PC-3 (cell line): Measurements from ENCODE around the gene SH2D2A. TPM values are rescaled to one million over a fixed set of nuclear protein-coding genes. Genes with fewer than 3 reads are reported as not detected.
A peak's percentile ranks its signal among the peaks of the same experiment; 100 is the strongest.

Experiments
- ATAC-seq: fragments of 200-7000 bp; cut with Tn5 transposase; 2 replicates; pipeline ENCODE4 v1.9.1; 2020; ENCODE audit warnings: mild to moderate bottlenecking, moderate library complexity
- BruUV-seq: library from RNA; stranded (reverse); fragments of 400-500 nt; replicated peaks from 2 replicates; lab custom pipeline; 2021; lab: Mats Ljungman, UMichigan
- CTCF ChIA-PET: fragments of 300-600 bp; sonication (Branson Sonifier 250); formaldehyde crosslinking; loops from one replicate; lab custom pipeline; 2022; ENCODE audit warnings: antibody characterized with exemption; lab: Charles Lee
- POLR2A ChIA-PET: fragments of 300-600 bp; sonication (Branson Sonifier 250); formaldehyde crosslinking; loops from one replicate; lab custom pipeline; 2022; ENCODE audit warnings: antibody characterized with exemption; ENCODE audit not compliant: unreplicated experiment; lab: Charles Lee
- DNase-seq: peaks from one replicate; pipeline ENCODE4 v3.0.0-alpha.2; 2015
- H2AFZ ChIP-seq: fragments of 300-600 bp; sonication (generic); 2 replicates; pipeline ENCODE4 v1.6.0; 2016; ENCODE audit warnings: antibody characterized with exemption, low read length
- H3F3A ChIP-seq: fragments of 300-600 bp; sonication (generic); one replicate; pipeline ENCODE4 v1.6.0; 2017; ENCODE audit warnings: antibody characterized with exemption, low read length, control low read depth, mild to moderate bottlenecking; ENCODE audit not compliant: unreplicated experiment
- H3K27ac ChIP-seq: fragments of 300-600 bp; sonication (generic); 2 replicates; pipeline ENCODE4 v1.5.1; 2016; ENCODE audit warnings: mild to moderate bottlenecking, low read length
- H3K27me3 ChIP-seq: fragments of 300-600 bp; sonication (generic); 2 replicates; pipeline ENCODE4 v1.6.1; 2016; ENCODE audit warnings: low read length, mixed read lengths
- H3K36me3 ChIP-seq: fragments of 300-600 bp; sonication (generic); 2 replicates; pipeline ENCODE4 v1.6.1; 2016; ENCODE audit warnings: low read depth, mixed run types, low read length, mixed read lengths
- H3K4me1 ChIP-seq: fragments of 300-600 bp; sonication (generic); 2 replicates; pipeline ENCODE4 v1.5.1; 2016; ENCODE audit warnings: low read length; ENCODE audit not compliant: insufficient read depth
- H3K4me2 ChIP-seq: fragments of 300-600 bp; sonication (generic); 2 replicates; pipeline ENCODE4 v1.6.0; 2016; ENCODE audit warnings: low read length
- H3K4me3 ChIP-seq: fragments of 300-600 bp; sonication (generic); 2 replicates; pipeline ENCODE4 v1.5.1; 2016; ENCODE audit warnings: mild to moderate bottlenecking, low read length, mixed read lengths
- H3K79me2 ChIP-seq: fragments of 300-600 bp; sonication (generic); 2 replicates; pipeline ENCODE4 v1.6.1; 2017; ENCODE audit warnings: low read length, mixed read lengths
- H3K9ac ChIP-seq: fragments of 300-600 bp; sonication (generic); 2 replicates; pipeline ENCODE4 v1.6.0; 2016; ENCODE audit warnings: mild to moderate bottlenecking, low read length
- H3K9me2 ChIP-seq: fragments of 300-600 bp; sonication (generic); replicated peaks from 2 replicates; pipeline ENCODE4 v1.6.1; 2016; ENCODE audit warnings: mixed run types, low read length, mixed read lengths
- H3K9me3 ChIP-seq: fragments of 300-600 bp; sonication (generic); 2 replicates; pipeline ENCODE4 v1.6.1; 2016; ENCODE audit warnings: low read length, mixed read lengths
- H4K20me1 ChIP-seq: fragments of 300-600 bp; sonication (generic); 2 replicates; pipeline ENCODE4 v1.6.1; 2016; ENCODE audit warnings: low read length, mixed read lengths
- EZH2 ChIP-seq: fragments of 300-600 bp; sonication (generic); IDR thresholded peaks from one replicate; pipeline ENCODE4 v1.6.1; 2017; ENCODE audit warnings: antibody characterized with exemption, mild to moderate bottlenecking, low read length; ENCODE audit not compliant: unreplicated experiment
- EZH2phosphoT487 ChIP-seq: fragments of 300-600 bp; sonication (generic); IDR thresholded peaks from 2 replicates; pipeline ENCODE4 v1.6.1; 2018; ENCODE audit warnings: mild to moderate bottlenecking, antibody characterized with exemption, low read length, borderline replicate concordance
- intact Hi-C: fragments of 100-400 bp; cut with micrococcal nuclease; formaldehyde crosslinking; loops from 2 replicates; pipeline ENCODE4 v1.9.0; 2023
- total RNA-seq: library from RNA; depleted of rRNA; stranded (reverse); fragments of >200 nt; gene quantifications from 2 replicates; pipeline ENCODE4 v1.2.3, GENCODE V29; 2014
- TF ChIP-seq, protein P1 (sequence below): fragments of 300-600 bp; sonication (generic); conservative IDR thresholded peaks from 2 replicates; pipeline ENCODE4 v1.5.1; 2017; ENCODE audit warnings: antibody characterized with exemption, low read depth, mild to moderate bottlenecking, low read length

Gene SH2D2A
- total RNA-seq, 1 experiment from 2014 or later, result 6.9 TPM

DNA sequence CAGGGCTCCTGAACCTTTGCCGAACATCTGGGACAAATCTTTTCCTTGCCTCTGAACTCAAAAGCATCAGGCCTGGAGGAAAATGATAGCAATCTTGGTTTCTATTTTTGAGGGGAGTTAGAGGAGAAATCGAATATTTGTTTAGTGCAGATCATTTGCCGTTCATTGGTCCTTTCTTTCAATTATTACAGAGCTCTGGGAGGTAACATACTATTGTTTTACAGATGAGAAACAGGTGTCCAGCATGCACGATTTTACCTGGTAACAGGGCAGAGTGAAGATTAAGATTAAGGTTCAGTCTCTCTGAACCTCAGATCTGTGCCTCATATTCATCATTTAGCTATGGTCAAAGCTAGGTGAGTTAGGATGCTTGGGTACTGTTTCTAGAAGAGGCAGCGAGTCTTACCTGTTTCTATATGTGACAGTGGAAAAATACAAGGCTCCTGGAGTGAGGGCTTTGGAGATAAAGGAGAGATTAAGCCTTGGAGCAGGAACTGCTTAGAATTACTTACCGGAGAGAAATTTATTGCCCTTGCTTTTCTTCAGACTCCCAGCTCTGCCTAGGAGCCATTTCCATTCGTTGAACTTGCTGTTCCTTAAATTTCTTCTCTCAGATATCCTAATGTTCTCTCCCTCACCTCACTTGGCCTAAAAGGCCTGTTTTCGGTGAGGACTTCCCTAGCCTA lies 47.9 kb downstream of the SH2D2A start:
- H3K27me3 ChIP-seq, result no peaks in the 10 kb centered on the region
- H3K79me2 ChIP-seq, result peaks cover 72% of the 10 kb centered on the region
- no peak overlapping the region for H2AFZ ChIP-seq
- peak overlapping the region; percentile 98 for H3K9ac ChIP-seq
- no TSS peak for BruUV-seq
- TF ChIP-seq EZH2, result no peak
- TF ChIP-seq, protein P1, sequence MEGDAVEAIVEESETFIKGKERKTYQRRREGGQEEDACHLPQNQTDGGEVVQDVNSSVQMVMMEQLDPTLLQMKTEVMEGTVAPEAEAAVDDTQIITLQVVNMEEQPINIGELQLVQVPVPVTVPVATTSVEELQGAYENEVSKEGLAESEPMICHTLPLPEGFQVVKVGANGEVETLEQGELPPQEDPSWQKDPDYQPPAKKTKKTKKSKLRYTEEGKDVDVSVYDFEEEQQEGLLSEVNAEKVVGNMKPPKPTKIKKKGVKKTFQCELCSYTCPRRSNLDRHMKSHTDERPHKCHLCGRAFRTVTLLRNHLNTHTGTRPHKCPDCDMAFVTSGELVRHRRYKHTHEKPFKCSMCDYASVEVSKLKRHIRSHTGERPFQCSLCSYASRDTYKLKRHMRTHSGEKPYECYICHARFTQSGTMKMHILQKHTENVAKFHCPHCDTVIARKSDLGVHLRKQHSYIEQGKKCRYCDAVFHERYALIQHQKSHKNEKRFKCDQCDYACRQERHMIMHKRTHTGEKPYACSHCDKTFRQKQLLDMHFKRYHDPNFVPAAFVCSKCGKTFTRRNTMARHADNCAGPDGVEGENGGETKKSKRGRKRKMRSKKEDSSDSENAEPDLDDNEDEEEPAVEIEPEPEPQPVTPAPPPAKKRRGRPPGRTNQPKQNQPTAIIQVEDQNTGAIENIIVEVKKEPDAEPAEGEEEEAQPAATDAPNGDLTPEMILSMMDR, result no peak
- TF ChIP-seq EZH2phosphoT487, result no peak
- H4K20me1 ChIP-seq, result peaks cover 19% of the 10 kb centered on the region; the same call in 1 of the 2 replicates
- no peak for DNase-seq
- H3K4me1 ChIP-seq, result peaks cover 31% of the 10 kb centered on the region
- peaks cover 17% of the 10 kb centered on the region for H3K36me3 ChIP-seq
- POLR2A ChIA-PET, result interaction anchor here (1.0 kb wide), 1 partner anchor 28 kb away, joined by 18 read pairs; the partner anchor contains the start of gene MRPL24
- intact Hi-C loops, result no loop called here
- no peak for ATAC-seq
- no peak overlapping the region for H3K27ac ChIP-seq
- peak overlapping the region; percentile 91 for H3K4me2 ChIP-seq
- no peaks in the 10 kb centered on the region for H3K9me2 ChIP-seq
- CTCF ChIA-PET, result interaction anchor here (0.6 to 2.0 kb wide), 2 partner anchors 16 to 43 kb away, joined by 3 to 10 read pairs; no protein-coding TSS in a partner anchor
- H3K9me3 ChIP-seq, result no peaks in the 10 kb centered on the region
- peak overlapping the region; percentile 74 for H3K4me3 ChIP-seq
- H3F3A ChIP-seq, result no peaks in the 10 kb centered on the region

DNA sequence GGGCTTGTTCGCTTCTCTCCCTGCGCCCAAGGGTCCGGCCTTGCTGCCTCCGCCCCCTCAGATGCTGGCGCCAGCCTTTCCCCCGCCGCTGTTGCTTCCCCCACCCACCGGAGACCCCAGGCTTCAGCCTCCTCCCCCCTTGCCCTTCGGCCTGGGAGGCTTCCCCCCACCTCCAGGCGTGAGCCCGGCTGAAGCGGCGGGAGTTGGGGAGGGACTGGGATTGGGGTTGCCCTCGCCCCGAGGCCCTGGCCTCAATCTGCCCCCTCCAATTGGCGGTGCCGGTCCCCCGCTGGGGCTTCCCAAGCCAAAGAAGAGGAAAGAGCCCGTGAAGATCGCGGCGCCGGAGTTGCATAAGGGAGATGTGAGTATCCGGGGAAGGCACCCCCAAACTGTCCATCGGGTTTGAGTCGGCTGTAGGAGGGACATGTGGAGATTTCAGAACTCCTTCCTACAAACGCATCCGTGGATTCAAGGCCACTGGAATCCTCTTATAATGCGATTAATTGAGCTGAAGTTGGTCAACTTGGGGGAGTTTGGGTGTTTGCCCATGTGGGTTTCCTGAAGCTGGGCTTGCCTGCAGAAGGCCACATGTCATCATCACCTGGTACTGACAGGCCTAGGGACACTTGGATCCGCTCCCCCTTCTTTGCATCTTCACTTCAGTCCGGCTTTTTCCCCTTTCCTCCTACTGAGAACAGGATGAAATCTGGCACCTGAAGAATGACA lies 48.6 kb downstream of the SH2D2A start:
- POLR2A ChIA-PET, result interaction anchor here (0.6 to 1.8 kb wide), 5 partner anchors 16 to 42 kb away, joined by 3 to 18 read pairs (median 6); partner anchors contain the start of genes HDGF, ISG20L2, METTL25B and MRPL24
- Histone ChIP-seq H3K9me3 (no peaks in the 10 kb centered on the region), H3K27ac (peak overlapping the region; percentile 74), H3K79me2 (peaks cover 65% of the 10 kb centered on the region), H3K4me2 (peak overlapping the region; percentile 91), H3K4me3 (peak overlapping the region; percentile 74), H3K27me3 (no peaks in the 10 kb centered on the region), H3K9me2 (no peaks in the 10 kb centered on the region), H4K20me1 (peaks cover 12% of the 10 kb centered on the region; the same call in 1 of the 2 replicates), H3F3A (no peaks in the 10 kb centered on the region), H3K36me3 (peaks cover 12% of the 10 kb centered on the region), H3K9ac (peak overlapping the region; percentile 98), H3K4me1 (peaks cover 31% of the 10 kb centered on the region), H2AFZ (peak overlapping the region; percentile 60)
- TF ChIP-seq, protein P1, result no peak
- no peak for TF ChIP-seq EZH2
- BruUV-seq, result no TSS peak
- intact Hi-C loops, result loop anchor here (1.0 kb wide), 3 partner anchors 16 to 40 kb away; partner anchors contain the start of genes ISG20L2, METTL25B and MRPL24
- no peak for DNase-seq
- no peak; the same call in 1 of the 2 replicates for ATAC-seq
- CTCF ChIA-PET, result interaction anchor here (1.0 to 2.0 kb wide), 5 partner anchors 27 to 91 kb away, joined by 3 to 10 read pairs (median 5); partner anchors contain the start of gene MRPL24
